Right renal pelvis (tissue), 4 donors: ENCODE measurements around the gene MEIKIN. TPM values are rescaled to one million over a fixed set of nuclear protein-coding genes. Genes with fewer than 3 reads are reported as not detected.

Source experiments
- DNase-seq, 4 donors: peaks; one replicate each; pipeline ENCODE4 v3.0.0-alpha.2; 2013; ENCODE audit warnings: low read depth in 4 of 4, low spot score in 3 of 4, missing footprints in 1 of 4
- polyA plus RNA-seq, 4 donors: library from polyadenylated mRNA; unstranded; fragments of 120-200 nt; gene quantifications; one replicate each; pipeline ENCODE4 v1.2.1, GENCODE V29; 2013; ENCODE audit not compliant: insufficient read length in 4 of 4

Gene MEIKIN
- polyA plus RNA-seq, 4 donors: 0.17 TPM; not detected in 3

DNA sequence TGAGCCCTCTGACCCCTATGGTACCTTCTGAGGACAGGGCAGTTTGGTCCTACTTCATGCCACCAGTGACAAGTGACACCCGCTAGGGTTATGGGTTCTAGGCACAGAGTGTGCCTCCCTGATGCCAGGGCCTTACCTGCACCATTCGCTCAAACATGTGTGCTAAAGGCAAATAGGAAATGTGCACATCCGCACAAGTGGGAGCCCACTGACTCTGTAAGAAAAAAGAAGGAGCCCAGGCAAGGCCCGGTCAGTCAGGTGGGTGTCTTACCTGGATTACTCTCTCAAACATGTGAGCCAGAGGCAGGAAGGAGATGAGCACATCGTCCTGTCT is 29.1 kb upstream of the MEIKIN start:
- no peak for DNase-seq

DNA sequence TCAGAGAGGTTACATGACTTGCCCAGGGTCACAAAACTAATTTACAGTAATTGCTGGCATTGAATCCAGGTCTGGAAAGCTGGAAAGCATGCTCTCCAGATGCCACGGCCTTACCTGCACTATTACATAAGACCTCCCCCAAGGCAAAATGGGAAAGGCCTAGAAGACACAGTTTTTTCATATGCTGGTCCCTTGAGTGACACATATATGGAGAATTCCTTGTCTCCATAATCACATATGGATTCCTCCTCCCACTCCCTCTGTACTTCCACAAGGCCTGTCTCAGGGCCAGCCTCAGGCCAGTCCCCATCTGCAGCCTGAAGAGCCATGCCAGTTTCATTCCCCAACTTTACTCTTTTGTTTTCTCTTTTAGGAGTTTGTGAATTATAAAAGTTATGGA is 28.6 kb upstream of the MEIKIN start:
- DNase-seq: no peak

DNA sequence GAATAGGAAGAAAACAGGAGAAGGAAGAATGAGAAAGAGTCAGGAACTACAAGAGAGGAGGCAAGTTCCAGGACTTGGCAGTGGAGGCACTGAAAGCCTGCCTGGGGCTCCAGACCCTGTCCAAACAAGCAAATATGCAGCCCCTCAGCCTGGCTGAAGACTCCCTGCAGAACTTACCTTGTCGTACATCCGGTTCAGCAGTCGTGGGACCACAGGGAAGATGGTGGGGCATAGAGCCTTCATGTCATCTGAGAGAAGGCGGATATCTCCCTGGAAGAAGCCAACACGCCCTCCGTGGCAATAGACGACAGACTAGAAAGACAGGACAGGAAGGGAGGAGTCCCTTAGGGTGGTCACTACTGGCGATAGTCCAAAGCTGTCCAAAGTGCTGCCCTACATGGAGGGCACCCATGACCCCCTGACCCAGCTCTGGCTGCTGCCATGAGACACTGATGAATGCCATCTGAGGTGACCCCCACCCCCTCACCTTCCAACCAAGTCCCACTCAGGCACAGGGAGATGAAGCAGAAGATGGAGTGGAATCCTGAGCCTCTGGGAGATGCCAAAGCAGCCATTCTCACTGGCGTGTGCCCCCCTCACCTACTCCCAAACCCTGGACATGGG is 27.7 kb upstream of the MEIKIN start:
- no peak for DNase-seq

DNA sequence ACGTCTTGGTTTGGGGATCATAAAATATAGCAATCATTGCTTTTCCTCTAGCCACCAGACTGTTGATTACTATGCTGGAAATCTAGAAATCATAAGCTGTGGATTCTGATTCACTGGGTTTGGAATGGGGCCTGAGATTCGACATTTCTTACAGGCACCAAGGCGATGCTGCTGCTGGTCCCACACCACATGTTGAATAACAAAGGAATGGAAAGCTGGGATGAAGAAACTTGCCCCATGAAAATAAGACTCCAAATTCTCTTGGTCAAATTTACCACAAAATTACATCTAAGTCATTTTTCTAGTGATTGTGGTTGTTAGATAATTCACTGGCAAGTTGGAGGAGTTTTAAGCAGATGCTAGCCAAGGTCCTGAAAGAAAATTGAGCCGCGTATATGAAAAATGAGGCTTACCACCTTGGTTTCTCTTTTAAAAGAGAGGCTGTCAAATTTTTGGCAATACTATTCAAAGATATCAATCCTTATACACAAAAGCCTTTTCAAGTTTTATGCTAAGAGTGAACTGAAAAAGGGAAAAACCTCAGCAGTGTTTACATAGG is 23.0 kb upstream of the MEIKIN start:
- DNase-seq: no peak

DNA sequence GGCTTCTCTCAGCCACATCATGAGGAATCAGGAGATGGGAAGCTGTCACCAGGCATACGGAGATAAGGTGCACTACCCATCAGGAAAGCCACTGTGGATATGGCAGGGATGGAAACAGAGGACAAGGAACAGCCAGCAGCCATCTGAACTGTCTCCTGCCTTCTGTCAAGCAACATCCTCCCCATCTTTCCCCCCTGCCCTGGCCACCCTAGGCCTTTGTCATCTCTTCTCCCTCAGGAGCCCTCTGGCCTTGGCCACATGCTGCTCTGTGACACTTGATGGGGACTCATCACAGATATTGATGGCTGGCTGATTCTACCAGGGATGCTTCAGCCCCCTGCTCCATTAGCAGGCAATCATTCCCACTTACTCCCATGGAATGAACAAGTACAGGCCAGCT is 21.1 kb upstream of the MEIKIN start:
- DNase-seq: no peak

DNA sequence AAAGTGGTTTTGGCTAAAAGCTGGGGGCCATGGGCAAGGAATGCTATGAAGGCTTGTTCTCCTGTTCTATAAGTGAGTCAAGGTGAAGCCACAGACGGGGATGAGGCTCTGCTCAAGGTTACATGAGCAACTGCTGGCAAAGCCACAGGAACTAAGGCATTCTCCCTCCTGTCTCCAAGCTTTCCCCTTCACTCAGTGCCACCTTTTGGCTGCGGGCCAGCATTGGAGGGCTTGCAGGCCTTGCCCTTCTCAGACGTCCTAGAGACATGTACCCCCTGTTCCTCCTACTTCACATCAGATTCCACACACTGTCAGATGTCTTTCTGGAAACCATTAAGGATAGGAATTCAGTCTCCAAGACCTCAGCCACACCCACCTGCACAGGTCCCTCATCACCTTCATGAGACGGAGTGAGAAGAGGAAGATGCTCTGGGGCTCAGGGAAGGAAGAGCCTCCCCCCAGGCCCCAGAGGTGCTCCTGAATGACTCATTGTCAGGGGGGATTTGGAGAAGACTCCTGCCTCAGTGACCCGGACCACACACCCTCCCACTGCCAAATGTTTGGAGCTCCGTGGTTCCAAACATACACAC is 20.5 kb upstream of the MEIKIN start:
- no peak for DNase-seq

DNA sequence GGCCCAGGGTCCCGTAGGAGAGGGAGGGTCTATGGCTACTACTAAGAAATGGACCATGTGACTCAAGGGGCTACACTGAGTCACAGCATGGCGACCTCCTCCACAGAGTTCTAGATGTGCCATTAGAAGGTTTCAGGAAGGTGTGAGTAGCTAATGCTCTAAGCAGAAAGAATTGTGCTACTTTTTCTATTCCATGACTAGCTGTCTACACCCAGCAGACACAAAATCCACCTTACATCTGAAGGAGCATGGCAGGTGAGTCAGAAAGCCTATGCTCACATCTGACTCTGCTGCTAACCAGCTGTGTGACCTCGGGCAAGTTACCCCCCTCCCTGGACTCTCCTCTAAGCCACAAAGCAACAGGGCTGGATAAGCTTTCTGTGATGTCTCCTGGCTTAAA is 14.4 kb upstream of the MEIKIN start:
- DNase-seq: no peak

DNA sequence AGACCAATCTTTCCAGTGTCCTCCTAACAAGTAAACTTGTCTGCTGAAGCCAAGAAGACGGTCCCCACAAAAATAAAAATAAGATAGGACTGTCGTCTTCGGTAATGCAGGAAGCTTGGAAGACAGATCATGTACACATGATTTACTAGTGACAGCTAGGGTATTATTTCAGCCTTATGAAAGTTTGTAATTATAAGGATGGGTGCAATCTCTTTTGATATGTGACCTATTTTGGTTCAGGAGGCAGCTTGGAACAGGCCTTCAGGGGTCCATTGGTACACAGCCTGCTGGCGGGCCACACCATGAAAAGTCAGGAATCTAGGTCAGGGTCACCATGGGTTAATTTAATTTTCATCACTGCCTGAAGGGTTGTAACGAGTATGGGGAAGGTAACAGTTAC is 13.7 kb upstream of the MEIKIN start:
- no peak for DNase-seq

DNA sequence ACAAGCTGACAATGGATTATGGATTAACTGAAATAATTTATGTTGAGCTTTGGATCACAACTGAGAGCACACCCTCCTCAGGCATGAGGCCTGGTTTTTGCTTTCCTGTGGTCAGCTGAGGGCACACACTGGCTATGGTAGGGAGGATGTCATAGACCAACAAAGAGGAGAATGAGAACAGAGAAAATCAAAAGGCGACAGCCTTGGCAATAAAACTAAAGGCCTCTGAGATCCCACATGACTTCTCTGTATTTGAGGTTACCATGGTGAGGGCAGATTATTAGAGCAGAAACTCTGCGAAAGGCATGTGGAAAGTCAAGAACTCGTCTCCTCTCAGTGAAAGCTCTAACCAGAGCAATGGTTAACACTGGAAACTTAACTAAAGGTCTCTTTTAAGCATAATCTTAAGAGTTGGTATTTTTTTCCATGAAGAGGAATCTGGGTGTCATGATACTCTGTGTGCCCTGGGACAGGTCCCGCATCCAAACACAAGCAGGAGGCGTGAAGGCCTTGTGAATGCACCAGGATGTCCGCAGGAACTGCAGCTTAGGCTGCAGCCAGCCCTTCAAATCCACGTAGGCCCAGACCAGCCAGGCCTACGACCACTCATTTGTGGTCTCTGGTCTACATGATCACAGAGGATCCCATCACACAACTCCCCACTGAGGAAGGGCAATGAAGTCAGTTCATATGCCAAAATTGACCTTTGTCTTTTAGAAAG is 12.4 kb upstream of the MEIKIN start:
- DNase-seq: peak in 2 of 4 donors; percentile 4 to 18

DNA sequence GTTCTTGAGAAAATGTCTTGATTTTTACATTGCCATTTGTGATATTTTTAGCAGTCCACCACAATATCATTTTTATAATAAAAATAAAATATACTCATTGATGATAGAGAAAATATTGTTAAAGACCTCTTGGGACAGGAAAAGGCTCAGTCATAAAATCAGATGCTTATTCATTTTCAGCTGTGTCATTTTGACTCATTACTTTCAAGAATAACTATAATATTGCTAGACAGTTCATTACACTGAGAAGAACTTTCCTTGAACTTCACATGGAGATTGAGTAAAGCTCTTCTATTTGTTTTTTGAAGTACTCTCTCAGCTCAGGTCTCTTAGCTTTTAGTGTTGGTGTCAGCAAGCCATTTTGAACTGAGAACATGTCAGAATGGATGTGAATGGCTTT is 8.5 kb upstream of the MEIKIN start:
- no peak for DNase-seq

DNA sequence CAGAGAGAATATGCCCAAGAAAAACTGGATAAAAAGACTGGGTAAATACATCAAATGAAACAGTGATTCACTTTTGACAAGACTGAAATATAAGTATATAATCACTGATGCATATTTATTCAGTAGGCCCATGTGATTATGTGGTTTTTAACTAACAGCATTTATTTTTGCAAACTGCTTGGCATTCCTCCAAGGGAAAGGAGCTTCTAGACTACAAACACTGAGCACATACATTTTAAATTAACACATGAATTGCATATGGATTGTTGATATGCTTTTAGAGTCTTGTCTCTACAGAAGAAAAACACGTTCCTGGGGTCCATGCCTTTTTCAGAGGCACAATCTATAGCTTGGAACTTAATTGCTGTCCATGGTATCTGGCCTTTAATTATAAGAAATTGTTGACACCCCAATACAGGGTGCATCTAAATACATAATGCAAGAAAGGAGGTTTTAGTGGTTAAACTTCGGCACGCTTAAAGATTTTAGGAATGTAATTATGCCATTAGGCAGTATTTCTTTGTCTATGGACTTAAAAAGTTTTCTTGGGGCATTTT is 6.9 kb upstream of the MEIKIN start:
- DNase-seq: no peak

DNA sequence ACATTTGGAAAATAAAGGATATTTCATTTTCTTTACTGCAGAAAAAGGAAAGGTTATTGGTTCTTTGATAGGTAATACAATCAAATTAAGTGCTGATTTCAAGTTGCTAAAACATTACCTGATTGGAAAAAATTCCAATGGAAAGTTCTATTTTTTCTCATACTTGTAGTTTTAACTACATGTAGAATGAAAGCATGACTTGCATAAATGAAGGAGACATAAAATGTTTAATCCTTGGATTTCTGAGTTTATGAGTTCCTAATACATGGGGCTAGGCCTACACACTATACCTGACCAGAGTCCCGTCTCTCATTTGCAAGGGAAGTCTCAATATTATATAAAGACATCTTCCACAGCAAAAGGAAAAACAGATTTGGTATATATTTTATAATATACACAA is 5.2 kb upstream of the MEIKIN start:
- DNase-seq: no peak

DNA sequence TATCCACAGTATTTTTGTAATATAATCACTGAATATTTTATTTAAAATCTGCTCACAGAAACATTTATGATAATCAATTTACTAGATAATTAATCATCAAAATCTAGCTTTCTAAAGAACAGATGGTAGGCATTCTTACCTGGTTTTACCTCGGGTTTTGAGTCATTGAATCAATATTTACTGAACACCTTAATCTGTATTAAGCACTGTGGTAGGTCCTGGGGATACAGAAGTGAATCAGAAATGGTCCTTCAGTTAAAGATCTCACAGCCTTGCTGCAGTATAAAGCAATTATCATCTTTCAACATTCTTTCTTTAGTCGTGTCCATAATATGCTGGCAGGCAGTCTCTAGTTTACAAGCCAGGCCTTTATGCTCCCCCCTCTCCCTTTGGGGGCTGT is 2.0 kb upstream of the MEIKIN start:
- DNase-seq: no peak

DNA sequence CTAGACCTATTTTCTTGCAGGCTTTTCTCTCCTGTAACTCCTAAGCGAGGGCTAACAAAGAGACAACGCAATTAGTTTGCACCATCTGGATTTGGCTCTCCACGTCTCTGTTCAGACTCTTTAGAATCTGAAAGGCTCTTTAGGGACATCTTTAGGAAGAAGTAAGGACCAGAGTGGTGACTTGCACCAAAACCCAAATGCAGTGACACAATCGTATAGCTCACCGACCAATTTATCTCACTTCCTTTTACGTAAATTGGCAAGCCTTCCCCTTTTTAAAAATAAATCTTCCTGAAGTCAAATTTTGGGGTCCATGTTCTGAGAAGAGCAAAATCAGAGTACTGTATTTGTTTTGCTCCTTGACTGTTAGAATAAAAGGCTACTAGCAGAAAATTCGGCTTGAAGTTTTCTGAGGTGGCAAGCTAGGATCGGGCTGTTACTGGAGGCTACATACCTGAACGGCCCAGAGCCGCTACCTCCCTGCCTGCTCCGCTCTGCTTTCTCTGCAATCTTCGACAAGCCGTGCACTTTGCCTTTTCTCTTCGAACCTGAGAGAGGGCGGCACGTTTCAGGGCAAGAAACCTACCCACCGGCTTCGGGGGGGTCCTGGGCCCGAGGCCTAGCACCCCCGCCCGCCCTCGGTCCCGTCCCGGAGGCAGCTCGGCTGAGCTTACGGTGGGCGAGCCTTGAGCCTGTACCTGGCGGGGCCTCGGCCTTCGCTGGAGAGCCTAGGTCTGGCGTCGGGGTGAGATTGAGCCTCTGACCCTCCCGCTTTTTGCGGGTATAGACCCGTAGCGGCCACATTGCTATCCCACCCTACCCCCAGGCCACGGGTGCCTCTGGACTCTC is 537 bp downstream of the MEIKIN start:
- DNase-seq: no peak

DNA sequence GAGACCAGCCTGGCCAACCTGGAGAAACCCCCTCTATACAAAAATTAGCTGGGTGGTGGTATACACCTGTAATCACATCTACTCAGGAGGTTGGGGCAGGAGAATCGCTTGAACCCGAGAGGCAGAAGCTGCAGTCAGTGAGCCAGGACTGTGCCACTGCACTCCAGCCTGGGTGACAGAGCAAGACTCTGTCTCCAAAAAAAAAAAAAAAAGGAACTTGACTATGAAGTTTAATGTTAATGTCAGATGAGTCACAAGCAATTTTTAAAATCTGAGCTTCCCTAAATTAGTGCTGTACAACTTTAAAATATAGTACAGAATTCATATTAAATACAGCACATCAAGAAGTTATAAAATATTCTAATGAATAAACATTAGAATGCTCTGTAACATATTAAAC is 1.5 kb downstream of the MEIKIN start:
- no peak for DNase-seq

DNA sequence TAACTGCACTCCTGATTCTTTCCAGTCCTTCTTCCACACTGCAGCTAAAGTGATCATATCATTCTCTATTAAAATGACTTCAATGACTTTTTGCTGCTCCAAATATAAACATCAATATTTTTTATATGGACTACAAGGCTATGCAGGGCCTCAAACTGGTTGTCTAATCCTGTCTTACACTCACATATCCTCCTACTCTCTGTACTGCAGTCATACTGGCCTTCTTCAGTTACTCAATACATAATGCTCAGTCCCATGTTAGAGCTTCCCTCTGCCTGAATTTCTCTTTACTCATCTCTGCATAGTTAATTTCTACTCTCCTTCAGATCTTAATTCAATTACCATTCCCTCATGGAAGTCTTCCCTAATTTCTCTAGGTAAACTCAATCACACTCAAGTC is 3.4 kb downstream of the MEIKIN start:
- DNase-seq: no peak

DNA sequence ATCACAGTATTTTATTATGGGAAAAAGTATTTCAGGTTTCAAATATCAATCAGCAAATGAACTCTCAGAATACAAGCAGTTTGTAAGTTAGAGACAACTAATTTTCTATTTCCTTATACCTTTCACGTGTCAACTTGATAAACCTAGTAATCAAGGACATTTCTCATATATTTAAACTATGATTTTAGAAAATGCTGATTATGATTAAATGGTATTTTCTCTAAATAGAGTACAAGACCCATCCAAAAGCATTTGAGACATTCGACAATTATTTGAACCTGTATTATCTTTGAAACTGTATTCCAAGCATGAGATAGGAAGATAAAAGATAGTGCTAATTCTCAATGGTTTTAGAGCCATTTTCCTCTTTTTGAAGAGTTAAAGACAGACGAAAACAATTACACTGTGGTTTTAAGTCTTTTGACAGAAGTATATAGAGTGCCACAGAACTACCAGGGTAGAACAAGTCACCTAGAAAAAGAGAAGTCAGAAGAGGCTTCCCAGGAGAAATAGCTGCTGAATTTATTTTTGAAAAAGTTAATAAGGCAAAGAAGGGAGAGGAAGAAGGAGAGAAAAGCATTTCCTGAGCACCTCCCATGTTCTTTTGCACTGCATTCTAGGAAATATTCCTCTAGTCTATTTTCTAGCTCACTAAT is 5.6 kb downstream of the MEIKIN start:
- DNase-seq: no peak

DNA sequence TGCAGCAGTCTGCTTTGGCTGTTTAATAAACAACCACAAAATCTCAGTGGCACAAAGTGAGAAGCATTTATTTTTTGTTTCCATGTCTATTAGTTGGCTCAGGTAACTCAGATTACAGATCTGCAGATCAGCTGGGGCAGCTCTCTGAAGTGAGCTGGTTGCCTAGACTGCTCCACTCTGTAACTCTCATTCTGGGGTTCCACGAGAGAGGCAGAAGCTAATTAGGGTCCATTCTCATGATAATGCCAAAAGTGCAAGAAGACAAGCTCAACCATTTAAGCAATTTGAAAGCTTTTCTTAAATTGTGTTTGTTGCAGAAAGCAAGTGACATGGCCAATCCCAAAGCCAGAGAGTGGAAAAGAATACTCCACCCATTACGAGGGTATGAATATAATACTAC is 13.2 kb downstream of the MEIKIN start:
- no peak for DNase-seq

DNA sequence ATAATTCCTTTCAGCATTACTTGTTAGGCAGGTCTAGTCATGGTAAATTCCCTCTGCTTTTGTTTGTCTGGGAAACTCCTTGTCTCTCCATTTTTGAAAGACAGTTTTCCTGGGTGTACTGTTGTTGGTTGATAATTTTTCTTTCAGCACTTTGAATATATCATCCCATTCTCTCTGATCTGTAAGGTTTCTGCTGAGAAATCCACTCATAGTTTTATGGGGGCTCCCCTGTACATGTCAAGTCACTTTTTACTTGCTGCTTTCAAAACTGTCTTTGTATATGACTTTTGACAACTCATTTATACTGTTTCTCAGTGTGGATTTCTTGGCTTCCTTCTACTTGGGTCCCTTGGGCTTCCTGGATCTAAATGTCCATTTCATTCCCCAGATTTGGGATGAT is 16.5 kb downstream of the MEIKIN start:
- DNase-seq: no peak

DNA sequence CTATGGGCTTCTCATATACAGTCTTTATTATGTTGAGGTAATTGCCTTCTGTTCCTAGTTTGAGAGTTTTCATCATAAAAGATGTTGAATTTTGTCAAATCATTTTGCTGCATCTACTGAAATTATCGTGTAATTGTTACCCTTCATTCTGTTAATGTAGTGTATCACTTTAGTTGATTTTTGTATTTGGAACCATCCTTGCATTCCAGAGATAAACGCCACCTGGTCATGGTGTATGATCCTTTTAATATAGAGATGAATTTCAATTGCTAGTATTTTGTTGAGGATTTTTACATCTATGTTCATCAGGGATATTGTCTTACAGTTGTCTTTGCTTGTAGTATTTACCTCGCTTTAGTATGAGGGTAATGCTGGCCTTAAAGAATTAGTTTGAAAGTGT is 19.3 kb downstream of the MEIKIN start:
- no peak for DNase-seq
